SJSA1 (cell line): ENCODE measurements around the gene PHLDA2. TPM values are rescaled to one million over a fixed set of nuclear protein-coding genes. Genes with fewer than 3 reads are reported as not detected.
A peak's percentile ranks its signal among the peaks of the same experiment; 100 is the strongest.

ENCODE experiments used
- DNase-seq, 2 experiments: peaks; one replicate each; pipeline ENCODE4 v3.0.0-alpha.2; 2015 to 2020; ENCODE audit warnings: low spot score in 2 of 2, low read depth in 1 of 2
- H3K27ac ChIP-seq: fragments of 250-450 bp; sonication (Bioruptor Pico); 2 replicates; pipeline ENCODE4 v1.5.1; 2020; ENCODE audit warnings: mild to moderate bottlenecking, moderate library complexity
- H3K27me3 ChIP-seq: fragments of 250-450 bp; sonication (Bioruptor Pico); replicated peaks from 2 replicates; pipeline ENCODE4 v1.5.1; 2020; ENCODE audit warnings: mild to moderate bottlenecking, moderate library complexity
- H3K36me3 ChIP-seq: fragments of 250-450 bp; sonication (Bioruptor Pico); 2 replicates; pipeline ENCODE4 v1.5.1; 2020; ENCODE audit warnings: mild to moderate bottlenecking
- H3K4me1 ChIP-seq: fragments of 250-450 bp; sonication (Bioruptor Pico); replicated peaks from 2 replicates; pipeline ENCODE4 v1.6.1; 2021; ENCODE audit warnings: mild to moderate bottlenecking
- H3K4me3 ChIP-seq: fragments of 250-450 bp; sonication (Bioruptor Pico); 2 replicates; pipeline ENCODE4 v1.5.1; 2020; ENCODE audit warnings: mild to moderate bottlenecking
- H3K9me3 ChIP-seq: fragments of 250-450 bp; sonication (Bioruptor Pico); replicated peaks from 2 replicates; pipeline ENCODE4 v1.5.1; 2020; ENCODE audit warnings: mild to moderate bottlenecking
- total RNA-seq: library from RNA; depleted of rRNA; stranded (reverse); fragments of >200 nt; shearing (Covaris generic); gene quantifications from 2 replicates; pipeline ENCODE4 v1.2.3, GENCODE V29; 2014

Gene PHLDA2
- total RNA-seq, 1 experiment from 2014 or later: 28.0 TPM

DNA sequence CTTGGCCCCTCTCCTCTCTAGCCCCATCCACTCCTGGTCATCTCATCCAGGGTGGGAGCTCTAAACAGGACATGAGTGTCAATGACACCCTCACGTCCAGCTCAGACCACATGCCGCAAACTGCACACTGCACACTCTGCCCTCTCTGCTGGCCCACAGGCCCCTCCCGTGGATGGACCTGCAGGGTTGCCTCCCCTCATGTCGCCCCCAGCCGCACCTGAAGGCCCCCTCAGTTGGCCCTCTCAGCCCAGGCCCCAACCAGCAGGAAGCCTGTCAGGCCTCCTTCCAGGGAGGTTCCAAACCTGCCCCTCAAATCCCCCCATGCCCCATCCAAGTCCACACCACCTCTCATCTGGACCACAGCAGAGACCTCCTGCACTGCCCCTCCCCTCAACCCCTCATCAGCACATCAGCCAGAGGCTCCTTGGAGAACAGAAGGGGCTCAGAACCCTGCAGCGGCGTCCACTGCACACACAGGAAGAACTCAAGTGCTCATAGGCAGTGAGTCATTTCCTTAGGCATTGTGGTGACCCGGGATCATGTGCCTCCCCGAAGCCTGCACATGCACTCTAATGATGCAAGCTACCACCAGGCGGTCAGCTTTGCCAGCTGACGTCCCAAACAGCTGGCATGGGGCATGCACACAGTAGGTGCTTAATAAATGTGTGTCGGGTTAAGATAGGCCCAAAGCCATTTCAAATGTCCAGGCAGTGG lies 30.7 kb downstream of the PHLDA2 start:
- peak; percentile 71 to 92 for DNase-seq
- H3K4me3 ChIP-seq: no peak overlapping the region
- H3K9me3 ChIP-seq: no peaks in the 10 kb centered on the region
- H3K36me3 ChIP-seq: no peaks in the 10 kb centered on the region
- H3K4me1 ChIP-seq: peaks cover 40% of the 10 kb centered on the region
- H3K27me3 ChIP-seq: no peaks in the 10 kb centered on the region
- H3K27ac ChIP-seq: no peak overlapping the region

DNA sequence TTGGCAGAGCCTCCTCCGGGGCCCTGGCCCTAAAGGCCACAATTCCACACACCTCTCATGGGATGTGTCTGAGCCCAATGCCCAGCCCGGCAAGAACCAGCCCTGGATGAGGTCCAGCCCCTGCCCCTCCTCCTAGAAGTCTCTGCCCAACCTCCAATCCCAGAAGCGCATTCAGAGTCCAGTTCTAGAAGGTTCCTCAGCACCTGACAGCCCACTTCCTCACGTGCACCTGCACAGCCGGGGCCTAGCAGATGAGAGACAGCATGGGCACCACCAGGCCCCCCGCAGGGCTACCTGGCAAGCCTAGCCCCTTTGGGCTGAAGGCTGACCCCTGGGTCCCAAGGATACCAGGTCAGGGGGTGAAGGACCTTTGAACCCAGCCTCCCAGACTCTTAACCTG lies 32.2 kb downstream of the PHLDA2 start:
- no peak for DNase-seq
- no peaks in the 10 kb centered on the region for H3K27me3 ChIP-seq
- peaks cover 29% of the 10 kb centered on the region for H3K4me1 ChIP-seq
- H3K9me3 ChIP-seq: no peaks in the 10 kb centered on the region
- H3K27ac ChIP-seq: no peak overlapping the region
- no peaks in the 10 kb centered on the region for H3K36me3 ChIP-seq
- H3K4me3 ChIP-seq: no peak overlapping the region

DNA sequence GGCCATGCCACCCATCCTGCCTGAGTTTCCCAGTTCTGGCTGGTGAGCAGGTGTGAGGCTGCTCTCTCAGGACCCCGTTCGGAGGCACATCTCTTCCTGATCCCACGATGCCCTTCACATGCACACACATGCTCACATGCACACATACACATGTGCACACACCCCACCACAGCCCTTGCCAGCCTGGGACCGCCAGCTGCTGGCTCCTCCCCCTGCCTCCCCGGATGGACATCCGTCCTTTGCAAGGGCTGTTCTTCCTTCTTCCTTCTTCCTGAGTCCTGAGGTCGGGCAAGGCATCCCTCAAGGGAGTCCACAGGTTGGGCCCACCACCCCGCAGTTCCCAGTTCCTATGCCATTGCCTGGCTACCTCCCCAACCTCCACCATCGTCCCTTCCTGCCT lies 33.2 kb downstream of the PHLDA2 start:
- Histone ChIP-seq H3K36me3 (no peaks in the 10 kb centered on the region), H3K27me3 (no peaks in the 10 kb centered on the region), H3K27ac (no peak overlapping the region), H3K4me1 (peaks cover 27% of the 10 kb centered on the region), H3K9me3 (no peaks in the 10 kb centered on the region), H3K4me3 (no peak overlapping the region)
- no peak for DNase-seq

DNA sequence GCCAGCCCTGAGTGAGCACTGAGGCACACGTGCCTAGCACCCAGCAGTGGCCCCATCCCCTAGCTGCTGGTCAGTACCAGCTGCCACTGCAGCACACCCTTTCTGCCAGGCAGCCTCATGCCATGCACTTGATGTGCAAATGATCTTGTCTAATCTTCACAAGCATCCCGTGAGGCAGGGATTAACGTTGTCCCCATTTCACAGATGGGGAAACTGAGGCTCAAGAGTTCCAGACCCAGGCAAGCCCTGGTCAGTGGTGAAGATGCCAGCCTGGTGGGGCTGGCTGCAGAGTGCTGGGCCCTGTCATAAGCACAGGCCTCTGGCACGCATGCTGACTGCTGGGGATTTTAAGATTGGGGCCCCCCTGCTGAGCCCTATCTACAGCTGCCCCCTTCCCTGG lies 35.3 kb downstream of the PHLDA2 start:
- Histone ChIP-seq H3K36me3 (no peaks in the 10 kb centered on the region), H3K9me3 (no peaks in the 10 kb centered on the region), H3K4me1 (peaks cover 32% of the 10 kb centered on the region), H3K4me3 (no peak overlapping the region), H3K27me3 (no peaks in the 10 kb centered on the region), H3K27ac (no peak overlapping the region)
- DNase-seq: no peak

DNA sequence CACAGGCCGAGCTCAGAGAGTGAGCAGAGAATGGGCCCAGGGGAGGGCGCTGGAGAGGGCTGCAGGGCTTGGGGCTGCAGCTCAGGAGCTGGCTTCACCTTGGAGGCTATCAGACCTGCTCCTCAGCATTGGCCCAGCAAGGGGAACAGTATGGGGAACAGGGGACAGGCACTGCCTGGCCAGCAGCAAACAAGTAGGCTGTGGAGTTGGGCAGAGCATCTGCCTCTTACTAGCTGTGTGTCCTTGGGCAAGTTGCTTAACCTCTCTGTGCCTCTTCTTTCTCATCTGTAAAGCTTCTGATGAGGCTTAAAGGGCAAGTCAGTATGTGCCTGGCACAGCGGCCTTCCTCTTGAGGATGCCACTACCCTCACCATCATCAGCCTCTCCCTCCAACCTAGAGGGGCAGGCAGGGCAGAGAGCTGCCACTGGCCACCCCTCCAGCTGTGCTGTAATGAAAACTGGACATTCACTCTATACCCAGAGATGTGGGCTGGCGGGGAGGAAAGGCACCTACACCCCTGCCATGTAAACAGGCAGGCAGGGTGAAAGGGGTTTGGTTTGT lies 36.2 kb downstream of the PHLDA2 start:
- Histone ChIP-seq H3K4me1 (peaks cover 31% of the 10 kb centered on the region), H3K27ac (no peak overlapping the region), H3K9me3 (no peaks in the 10 kb centered on the region), H3K36me3 (no peaks in the 10 kb centered on the region), H3K4me3 (no peak overlapping the region), H3K27me3 (no peaks in the 10 kb centered on the region)
- DNase-seq: no peak

DNA sequence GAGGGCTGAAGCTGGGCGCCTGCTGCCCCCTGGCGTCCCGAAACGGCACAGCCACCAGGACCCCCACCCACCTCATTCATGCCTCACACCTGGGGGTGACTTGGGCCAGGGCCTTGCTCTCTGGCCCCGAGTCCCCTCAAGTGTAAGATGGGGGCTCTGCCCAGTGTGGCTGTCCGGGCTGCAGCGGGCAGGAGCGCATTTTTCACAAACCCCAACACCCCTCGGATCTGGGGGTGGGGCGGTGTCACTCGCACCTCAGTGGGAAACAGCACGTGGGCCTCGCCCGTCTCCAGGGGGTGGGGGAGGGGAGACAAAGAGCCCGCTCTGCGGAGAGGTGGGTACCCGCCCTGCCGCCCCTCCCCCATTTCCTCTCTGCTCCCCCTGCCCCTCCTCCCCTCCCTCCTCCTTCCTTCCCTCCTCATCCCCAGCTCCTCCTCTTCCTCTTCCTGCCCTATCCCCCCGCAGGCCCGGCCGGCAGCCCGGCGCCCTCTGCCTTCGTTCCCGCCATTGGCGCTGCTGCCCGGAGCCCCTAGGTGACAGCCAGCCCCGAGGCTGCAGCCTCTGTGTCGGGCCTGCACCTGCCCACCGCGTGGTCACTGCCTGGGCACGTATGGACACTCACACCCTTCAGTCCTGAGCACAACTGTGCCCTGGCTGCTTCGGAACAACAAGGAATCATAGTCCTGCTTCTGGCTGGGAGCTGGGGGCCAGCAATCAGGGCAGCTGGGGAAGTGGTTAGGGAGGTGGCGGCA lies 36.8 kb downstream of the PHLDA2 start:
- H3K27me3 ChIP-seq: no peaks in the 10 kb centered on the region
- H3K27ac ChIP-seq: no peak overlapping the region
- no peaks in the 10 kb centered on the region for H3K9me3 ChIP-seq
- no peak for DNase-seq
- no peaks in the 10 kb centered on the region for H3K36me3 ChIP-seq
- peaks cover 28% of the 10 kb centered on the region for H3K4me1 ChIP-seq
- no peak overlapping the region for H3K4me3 ChIP-seq

DNA sequence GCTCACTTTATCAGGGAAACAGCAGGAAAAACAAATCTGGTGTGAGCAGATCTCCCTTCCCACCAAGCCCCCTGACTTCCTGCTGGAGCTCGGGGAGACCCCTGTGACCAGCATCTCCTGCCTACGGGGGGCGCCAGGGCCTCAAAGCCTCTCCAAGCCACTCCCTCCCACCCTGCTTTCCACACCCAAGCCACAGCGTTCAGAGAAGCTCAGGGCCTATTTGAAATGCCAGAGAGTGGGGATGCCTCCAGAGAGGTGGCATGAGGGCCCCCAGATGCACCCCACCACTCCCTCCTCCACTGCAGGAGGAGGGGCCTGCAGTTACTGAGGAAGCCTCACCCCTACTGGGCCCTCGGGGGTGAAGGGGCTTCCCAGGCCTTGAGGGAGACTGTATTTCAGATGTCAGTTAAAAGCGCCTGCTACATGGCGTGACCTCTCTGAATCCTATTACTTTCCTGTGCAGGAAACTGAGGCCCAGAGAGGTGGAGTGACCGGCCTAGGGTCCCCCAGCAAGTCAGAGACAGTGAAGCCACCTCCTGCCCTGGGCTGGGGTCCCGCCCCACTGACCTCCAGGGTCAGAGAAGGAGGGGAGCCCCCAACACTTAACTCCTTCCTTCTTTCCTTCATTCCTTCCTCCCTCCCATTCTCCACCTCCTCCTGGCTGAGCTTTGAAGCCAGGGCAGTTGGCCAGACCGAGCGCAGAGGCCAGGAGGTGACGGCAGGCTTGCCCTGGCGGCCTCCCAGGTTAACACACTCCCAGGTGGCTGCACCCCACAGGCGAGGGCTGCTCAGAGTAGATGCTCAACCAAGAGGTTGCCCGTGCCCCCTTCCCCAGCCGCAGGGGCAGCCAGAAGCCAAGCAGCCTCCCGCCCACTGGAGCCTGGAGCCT lies 37.6 kb downstream of the PHLDA2 start:
- DNase-seq: peak in 1 of 2 experiments; percentile 60

DNA sequence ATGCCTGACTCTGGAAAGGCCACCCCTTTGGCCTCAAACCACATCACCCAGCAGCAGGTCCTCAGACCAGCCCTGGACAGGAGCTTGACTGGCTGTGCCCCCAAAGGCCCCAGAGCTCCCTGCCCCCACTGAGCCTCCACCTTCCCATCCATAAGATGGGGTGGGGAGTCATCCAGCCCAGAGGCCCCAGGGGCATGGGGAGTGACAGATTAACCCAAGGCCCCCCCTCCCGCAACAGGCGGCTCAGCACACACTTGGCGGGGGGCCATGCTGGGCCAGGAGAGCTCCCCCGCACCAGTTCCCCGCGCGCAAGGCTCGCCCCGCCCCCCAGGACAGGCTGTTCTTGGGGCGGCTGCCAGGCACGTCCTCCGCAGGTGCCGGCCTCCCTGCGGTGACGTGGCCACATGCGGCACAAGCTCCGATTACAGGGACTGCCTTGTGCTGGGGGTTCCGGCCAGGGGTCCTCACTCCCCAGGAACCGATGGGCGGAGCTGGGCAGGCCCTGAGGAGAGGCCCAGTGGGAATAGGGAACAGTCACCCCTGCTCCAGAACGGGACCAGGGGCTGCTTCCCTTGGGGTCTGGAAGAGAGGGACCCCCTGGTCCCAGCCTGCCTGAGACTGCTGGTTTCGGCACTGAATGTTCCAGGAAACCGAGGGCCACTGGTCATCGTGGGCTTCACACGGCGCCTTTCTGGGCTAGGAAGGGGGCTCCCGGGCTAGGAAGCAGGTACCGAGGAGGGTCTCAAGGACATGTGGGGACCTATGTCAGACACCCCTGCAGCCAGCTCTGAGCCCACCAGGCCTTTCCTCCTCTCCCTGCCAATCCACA lies 38.5 kb downstream of the PHLDA2 start:
- no peak overlapping the region for H3K27ac ChIP-seq
- no peak for DNase-seq
- H3K9me3 ChIP-seq: no peaks in the 10 kb centered on the region
- H3K36me3 ChIP-seq: no peaks in the 10 kb centered on the region
- H3K4me3 ChIP-seq: no peak overlapping the region
- peaks cover 28% of the 10 kb centered on the region for H3K4me1 ChIP-seq
- no peaks in the 10 kb centered on the region for H3K27me3 ChIP-seq

More for the DNA sequence above, 37.6 kb downstream of the PHLDA2 start:
- Histone ChIP-seq H3K4me1 (peaks cover 28% of the 10 kb centered on the region), H3K36me3 (no peaks in the 10 kb centered on the region), H3K27ac (no peak overlapping the region), H3K27me3 (no peaks in the 10 kb centered on the region), H3K9me3 (no peaks in the 10 kb centered on the region), H3K4me3 (no peak overlapping the region)

DNA sequence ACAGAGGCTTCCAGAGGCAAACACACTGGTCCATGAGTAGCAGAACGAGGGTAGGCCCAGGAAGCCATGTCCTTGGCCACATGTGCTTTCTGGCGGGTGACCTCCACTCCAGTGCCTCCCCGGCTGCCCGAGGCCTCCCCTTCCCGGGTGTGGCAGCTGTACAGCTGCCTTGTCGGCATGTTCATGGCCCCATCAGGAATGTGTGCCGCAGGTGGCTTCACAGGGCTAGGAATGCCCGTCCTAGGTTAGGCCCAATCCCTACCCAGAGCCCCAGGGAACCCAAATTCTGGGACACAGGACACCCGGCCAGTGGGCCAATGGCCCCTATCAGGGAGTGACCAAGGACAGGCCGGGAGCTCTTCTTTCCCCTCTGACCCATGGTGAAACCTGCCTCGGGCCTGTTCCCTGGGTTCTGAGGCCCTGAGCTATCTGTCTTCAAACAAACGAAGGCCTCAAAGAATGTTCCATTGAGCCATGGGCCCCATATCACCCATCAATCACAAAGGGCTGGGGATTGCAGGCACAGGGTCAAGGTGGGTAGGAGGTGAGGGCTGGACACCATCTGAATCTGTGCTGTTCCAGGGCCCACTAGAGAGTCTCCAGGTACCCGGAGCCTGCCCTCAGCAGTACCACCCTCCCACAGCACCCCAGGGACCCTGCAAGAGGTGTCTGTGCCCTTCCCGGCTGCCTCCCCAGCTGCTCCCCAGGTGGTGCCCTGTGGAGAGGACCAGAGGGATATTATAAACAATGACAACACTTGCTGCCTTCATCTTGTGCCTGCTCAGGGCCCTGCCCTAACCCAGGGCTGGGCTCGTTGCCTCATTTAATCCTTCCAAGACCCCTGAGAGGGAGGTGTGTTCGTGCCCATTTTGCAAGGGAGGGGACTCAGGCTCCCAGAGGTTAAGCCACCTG lies 39.6 kb downstream of the PHLDA2 start:
- H3K27me3 ChIP-seq: no peaks in the 10 kb centered on the region; the same call in 1 of the 2 replicates
- no peak overlapping the region for H3K4me3 ChIP-seq
- peaks cover 37% of the 10 kb centered on the region for H3K4me1 ChIP-seq
- no peak overlapping the region for H3K27ac ChIP-seq
- H3K9me3 ChIP-seq: no peaks in the 10 kb centered on the region
- DNase-seq: no peak
- H3K36me3 ChIP-seq: no peaks in the 10 kb centered on the region

DNA sequence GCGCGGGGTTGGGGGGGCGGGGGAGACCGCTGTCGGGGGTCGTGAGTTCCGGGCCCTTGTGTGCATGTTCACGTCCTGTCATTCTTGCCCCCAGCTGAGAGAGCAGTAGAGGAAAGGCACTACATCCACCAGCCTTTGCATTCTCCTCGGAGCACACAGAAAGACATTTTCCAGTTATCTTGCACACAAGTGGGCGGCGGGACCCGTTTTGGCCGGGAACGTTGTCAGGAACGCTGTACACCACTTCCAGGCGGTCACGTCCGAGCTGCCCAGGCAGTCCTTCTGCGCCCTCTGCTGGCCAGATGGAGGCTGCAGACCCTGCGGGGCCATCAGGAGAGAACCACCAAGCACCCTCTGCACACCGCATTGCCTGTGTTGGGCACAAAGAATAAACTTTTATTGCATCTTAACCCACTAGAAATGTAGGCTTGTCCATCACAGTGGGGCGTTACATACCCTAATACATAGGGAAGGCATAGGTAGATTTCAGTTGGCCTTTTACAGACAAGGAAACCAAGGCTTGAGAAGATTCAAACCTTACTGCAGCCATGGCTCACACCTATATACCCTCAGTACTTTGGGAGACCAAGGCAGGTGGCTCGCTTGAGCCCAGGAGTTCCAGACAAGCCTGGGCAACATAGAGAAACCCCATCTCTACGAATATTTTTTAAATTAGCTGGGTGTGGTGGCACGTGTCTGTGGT lies 40.8 kb downstream of the PHLDA2 start:
- H3K9me3 ChIP-seq: peaks cover 4% of the 10 kb centered on the region
- no peaks in the 10 kb centered on the region; the same call in 1 of the 2 replicates for H3K36me3 ChIP-seq
- DNase-seq: peak; percentile 84 to 95
- H3K27me3 ChIP-seq: peaks cover 9% of the 10 kb centered on the region
- H3K4me1 ChIP-seq: peaks cover 47% of the 10 kb centered on the region
- H3K4me3 ChIP-seq: no peak overlapping the region
- H3K27ac ChIP-seq: no peak overlapping the region

DNA sequence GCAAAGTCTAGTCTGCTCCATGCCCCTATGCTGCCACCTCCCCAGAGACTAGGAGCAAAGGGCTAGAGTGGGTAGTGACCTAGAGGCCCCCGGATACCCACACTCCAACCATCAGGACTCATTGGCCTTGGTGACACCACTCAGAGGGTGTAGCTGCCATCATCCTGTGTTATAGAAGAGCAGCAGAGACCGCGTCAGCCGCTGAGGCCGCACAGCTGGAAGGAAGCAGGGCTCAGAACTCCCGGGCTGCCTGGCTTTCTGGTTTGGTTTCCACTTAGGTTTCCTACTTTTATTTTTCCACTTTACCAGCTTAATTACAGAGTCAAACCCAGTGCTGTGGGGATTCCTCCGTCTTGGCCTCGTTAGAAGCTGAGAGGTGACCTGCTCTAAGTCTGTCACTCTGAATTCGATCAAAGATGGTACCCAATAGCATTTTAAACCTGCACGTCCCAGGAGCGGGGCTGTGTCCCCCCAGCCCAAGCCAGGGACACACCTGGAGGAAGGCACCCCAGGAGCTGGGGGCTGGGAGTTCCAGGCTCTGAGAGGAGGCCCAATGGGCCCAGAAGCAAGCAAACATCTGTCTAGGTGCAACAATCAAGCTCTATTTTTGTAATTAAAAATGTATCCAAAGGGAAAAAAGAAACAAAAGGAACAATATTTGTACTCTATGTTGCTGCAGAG lies 41.6 kb downstream of the PHLDA2 start:
- Histone ChIP-seq H3K36me3 (no peaks in the 10 kb centered on the region; the same call in 1 of the 2 replicates), H3K27me3 (peaks cover 13% of the 10 kb centered on the region), H3K4me1 (peaks cover 47% of the 10 kb centered on the region), H3K27ac (no peak overlapping the region), H3K9me3 (peaks cover 4% of the 10 kb centered on the region), H3K4me3 (no peak overlapping the region)
- no peak for DNase-seq
